Hepatocyte (in vitro differentiated cells): ENCODE results near the gene PGC. TPM values are rescaled to one million over a fixed set of nuclear protein-coding genes. Genes with fewer than 3 reads are reported as not detected.

Experiments
- DNase-seq: peaks from one replicate; pipeline ENCODE4 v3.0.0-alpha.2; 2016; ENCODE audit warnings: low spot score
- H2AFZ ChIP-seq: fragments of 200-600 bp; sonication (generic); 2 replicates; pipeline ENCODE4 v1.6.0; 2016; ENCODE audit warnings: antibody characterized with exemption, mild to moderate bottlenecking
- H3K27ac ChIP-seq: fragments of 200-600 bp; sonication (generic); 2 replicates; pipeline ENCODE4 v1.5.1; 2016; ENCODE audit warnings: mild to moderate bottlenecking
- H3K27me3 ChIP-seq: fragments of 200-600 bp; sonication (generic); 2 replicates; pipeline ENCODE4 v1.6.1; 2016
- H3K36me3 ChIP-seq: fragments of 200-600 bp; sonication (generic); replicated peaks from 2 replicates; pipeline ENCODE4 v1.5.1; 2016; ENCODE audit warnings: low read depth; ENCODE audit not compliant: insufficient read depth
- H3K4me1 ChIP-seq: fragments of 200-600 bp; sonication (generic); 2 replicates; pipeline ENCODE4 v1.5.1; 2016; ENCODE audit warnings: mild to moderate bottlenecking, moderate library complexity; ENCODE audit not compliant: insufficient read depth
- H3K4me2 ChIP-seq: fragments of 200-600 bp; sonication (generic); 2 replicates; pipeline ENCODE4 v1.6.0; 2016
- H3K4me3 ChIP-seq: fragments of 200-600 bp; sonication (generic); 2 replicates; pipeline ENCODE4 v1.5.1; 2016; ENCODE audit warnings: mild to moderate bottlenecking
- H3K79me2 ChIP-seq: fragments of 200-600 bp; sonication (generic); 2 replicates; pipeline ENCODE4 v1.6.0; 2017; ENCODE audit warnings: mild to moderate bottlenecking
- H3K9me2 ChIP-seq: fragments of 200-600 bp; sonication (generic); replicated peaks from 2 replicates; pipeline ENCODE4 v1.6.0; 2017; ENCODE audit warnings: mild to moderate bottlenecking; ENCODE audit not compliant: insufficient read depth
- H3K9me3 ChIP-seq: fragments of 200-600 bp; sonication (generic); 2 replicates; pipeline ENCODE4 v1.5.1; 2016; ENCODE audit warnings: low read depth, mild to moderate bottlenecking
- H4K20me1 ChIP-seq: fragments of 200-600 bp; sonication (generic); 2 replicates; pipeline ENCODE4 v1.6.0; 2016; ENCODE audit warnings: mild to moderate bottlenecking; ENCODE audit not compliant: insufficient read depth, poor library complexity, severe bottlenecking
- CTCF ChIP-seq: fragments of 200-600 bp; sonication (generic); IDR thresholded peaks from 2 replicates; pipeline ENCODE4 v1.5.1; 2016; ENCODE audit warnings: antibody characterized with exemption, mild to moderate bottlenecking; ENCODE audit not compliant: poor library complexity
- EZH2 ChIP-seq: fragments of 200-600 bp; sonication (generic); IDR thresholded peaks from 2 replicates; pipeline ENCODE4 v1.6.1; 2016; ENCODE audit warnings: antibody characterized with exemption, mild to moderate bottlenecking, borderline replicate concordance
- EZH2phosphoT487 ChIP-seq: fragments of 200-600 bp; sonication (generic); IDR thresholded peaks from one replicate; pipeline ENCODE4 v1.6.1; 2018; ENCODE audit warnings: antibody characterized with exemption, mild to moderate bottlenecking, low read depth, moderate library complexity; ENCODE audit not compliant: unreplicated experiment, severe bottlenecking
- WGBS: methylation state at CpG from one replicate; pipeline ENCODE4 v1.1.6; 2016; ENCODE audit warnings: low lambda C conversion rate; ENCODE audit errors: missing lambda C conversion rate; 5-methylcytosine and 5-hydroxymethylcytosine counted together
- polyA plus RNA-seq: library from polyadenylated mRNA; unstranded; fragments of >200 nt; fragmentation: Nextera tagmentation; extraction: Ambion mirVana; gene quantifications from 2 replicates; pipeline ENCODE4 v1.2.1, GENCODE V29; 2016
- total RNA-seq: library from RNA; depleted of rRNA; stranded (reverse); fragments of >200 nt; gene quantifications from 2 replicates; pipeline ENCODE4 v1.2.3, GENCODE V29; 2014

PGC gene
- total and polyA plus RNA-seq, 2 experiments from 2014 or later, result 109 to 114 TPM

- Histone ChIP-seq H3K79me2 (peaks cover 53% of the 10 kb centered on the region), H3K36me3 (no peaks in the 10 kb centered on the region), H4K20me1 (no peaks in the 10 kb centered on the region), H3K27me3 (no peaks in the 10 kb centered on the region), H3K4me3 (no peak overlapping the region), H3K4me1 (peaks cover 32% of the 10 kb centered on the region), H3K27ac (no peak overlapping the region), H3K4me2 (peak overlapping the region; percentile 95), H3K9me3 (no peaks in the 10 kb centered on the region), H2AFZ (no peak overlapping the region), H3K9me2 (no peaks in the 10 kb centered on the region)
- TF ChIP-seq EZH2, result no peak
- no peak for TF ChIP-seq CTCF
- no peak for TF ChIP-seq EZH2phosphoT487
- 78% methylated on average over 9 of the region's 9 CpGs for WGBS
- no peak for DNase-seq
Measured at GRCh38 chr6:41730531-41731436, 16.4 kb downstream of the PGC start.

- TF ChIP-seq EZH2phosphoT487 (no peak), EZH2 (no peak), CTCF (no peak)
- Histone ChIP-seq H3K4me3 (no peak overlapping the region), H3K79me2 (peaks cover 57% of the 10 kb centered on the region), H3K27me3 (no peaks in the 10 kb centered on the region), H3K4me2 (peak overlapping the region; percentile 95), H4K20me1 (no peaks in the 10 kb centered on the region), H3K36me3 (no peaks in the 10 kb centered on the region), H3K9me2 (no peaks in the 10 kb centered on the region), H3K27ac (peak overlapping the region; percentile 81), H3K9me3 (no peaks in the 10 kb centered on the region), H2AFZ (no peak overlapping the region), H3K4me1 (peaks cover 44% of the 10 kb centered on the region)
- 94% methylated on average over 7 of the region's 7 CpGs for WGBS
- no peak for DNase-seq
Measured at GRCh38 chr6:41729624-41730023, 17.6 kb downstream of the PGC start.

- Histone ChIP-seq H2AFZ (no peak overlapping the region), H3K4me1 (peaks cover 50% of the 10 kb centered on the region), H3K9me2 (no peaks in the 10 kb centered on the region), H4K20me1 (no peaks in the 10 kb centered on the region), H3K27me3 (no peaks in the 10 kb centered on the region), H3K4me2 (peak overlapping the region; percentile 95), H3K79me2 (peaks cover 57% of the 10 kb centered on the region), H3K27ac (peak overlapping the region; percentile 81), H3K4me3 (no peak overlapping the region), H3K9me3 (no peaks in the 10 kb centered on the region), H3K36me3 (no peaks in the 10 kb centered on the region)
- WGBS, result 93% methylated on average over 3 of the region's 7 CpGs
- TF ChIP-seq CTCF (no peak), EZH2phosphoT487 (no peak), EZH2 (no peak)
- no peak for DNase-seq
Measured at GRCh38 chr6:41728954-41729353, 18.2 kb downstream of the PGC start.
